ENCODE measurements around the gene GABRE.

The GABRE gene

DNA sequence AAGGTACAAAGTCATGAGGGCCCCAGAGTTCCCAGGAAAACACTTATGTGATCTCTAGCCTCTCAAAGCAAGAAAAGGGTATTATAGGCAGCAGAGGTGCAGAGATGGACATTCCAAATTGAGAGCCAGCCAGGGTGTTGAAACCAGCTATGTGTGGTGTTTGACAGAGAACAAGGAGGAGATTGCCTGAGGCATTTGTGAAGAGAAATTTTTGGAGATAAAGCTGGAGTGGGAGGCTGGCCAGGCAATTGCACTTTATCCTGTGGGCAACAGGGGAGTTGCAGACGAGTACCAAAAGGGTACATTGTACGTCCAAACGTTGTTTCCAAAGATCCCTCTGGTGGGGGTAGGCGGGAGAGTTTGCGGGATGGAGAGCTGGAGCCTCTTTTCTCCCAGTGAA is 2.5 kb upstream of the GABRE start:
- Histone ChIP-seq H3K9ac (ENCODE audit: low read length) (no peak overlapping the region), H3K9me3 (ENCODE audit: insufficient read depth, low read length) (no peaks in the 10 kb centered on the region), H3K4me3 (ENCODE audit: low read length) (no peak overlapping the region), H3K36me3 (replicated peaks; ENCODE audit: low read depth, low read length) (no peaks in the 10 kb centered on the region), H3K27ac (ENCODE audit: low read length) (no peak overlapping the region), H3K79me2 (ENCODE audit: low read length) (no peaks in the 10 kb centered on the region), H3K4me1 (ENCODE audit: low read length) (no peaks in the 10 kb centered on the region), H4K20me1 (ENCODE audit: insufficient read depth, low read length) (no peaks in the 10 kb centered on the region), H3K27me3 (ENCODE audit: low read depth, low read length) (no peaks in the 10 kb centered on the region), H2AFZ (ENCODE audit: low read depth, low read length) (no peak overlapping the region), H3K4me2 (ENCODE audit: low read length) (no peak overlapping the region)
- TF ChIP-seq EZH2phosphoT487 (IDR thresholded peaks at IDR 0.05; ENCODE audit: low read depth) (no peak), CTCF (IDR thresholded peaks at IDR 0.05; ENCODE audit: low read depth, low read length) (no peak)

- H3K4me1 ChIP-seq (ENCODE audit: low read length): no peaks in the 10 kb centered on the region
- no peak overlapping the region for H3K4me2 ChIP-seq (ENCODE audit: low read length)
Observed at GRCh38 chrX:151975736-151976275, 1.3 kb upstream of the GABRE start.

GRCh38 chrX:151975228-151975593 is 735 bp upstream of the GABRE start:
- Histone ChIP-seq H3K4me1 (ENCODE audit: low read length) (no peaks in the 10 kb centered on the region), H3K27me3 (ENCODE audit: low read depth, low read length) (no peaks in the 10 kb centered on the region), H3K4me3 (ENCODE audit: low read length) (no peak overlapping the region), H2AFZ (ENCODE audit: low read depth, low read length) (no peak overlapping the region), H3K9me3 (ENCODE audit: insufficient read depth, low read length) (no peaks in the 10 kb centered on the region), H3K4me2 (ENCODE audit: low read length) (no peak overlapping the region), H3K79me2 (ENCODE audit: low read length) (no peaks in the 10 kb centered on the region), H4K20me1 (ENCODE audit: insufficient read depth, low read length) (no peaks in the 10 kb centered on the region), H3K36me3 (replicated peaks; ENCODE audit: low read depth, low read length) (no peaks in the 10 kb centered on the region), H3K27ac (ENCODE audit: low read length) (no peak overlapping the region), H3K9ac (ENCODE audit: low read length) (no peak overlapping the region)
- no peak for TF ChIP-seq CTCF (IDR thresholded peaks at IDR 0.05; ENCODE audit: low read depth, low read length)
- no peak for TF ChIP-seq EZH2phosphoT487 (IDR thresholded peaks at IDR 0.05; ENCODE audit: low read depth)

More at GRCh38 chrX:151975736-151976275, 1.3 kb upstream of the GABRE start:
- H3K4me3 ChIP-seq (ENCODE audit: low read length): no peak overlapping the region
- TF ChIP-seq CTCF (IDR thresholded peaks at IDR 0.05; ENCODE audit: low read depth, low read length) (no peak), EZH2phosphoT487 (IDR thresholded peaks at IDR 0.05; ENCODE audit: low read depth) (no peak)
- H3K79me2 ChIP-seq (ENCODE audit: low read length): no peaks in the 10 kb centered on the region
- H3K9me3 ChIP-seq (ENCODE audit: insufficient read depth, low read length): no peaks in the 10 kb centered on the region
- H4K20me1 ChIP-seq (ENCODE audit: insufficient read depth, low read length): no peaks in the 10 kb centered on the region
- no peak overlapping the region for H2AFZ ChIP-seq (ENCODE audit: low read depth, low read length)
- H3K9ac ChIP-seq (ENCODE audit: low read length): no peak overlapping the region
- no peaks in the 10 kb centered on the region for H3K27me3 ChIP-seq (ENCODE audit: low read depth, low read length)
- H3K27ac ChIP-seq (ENCODE audit: low read length): no peak overlapping the region
- no peaks in the 10 kb centered on the region for H3K36me3 ChIP-seq (replicated peaks; ENCODE audit: low read depth, low read length)

DNA sequence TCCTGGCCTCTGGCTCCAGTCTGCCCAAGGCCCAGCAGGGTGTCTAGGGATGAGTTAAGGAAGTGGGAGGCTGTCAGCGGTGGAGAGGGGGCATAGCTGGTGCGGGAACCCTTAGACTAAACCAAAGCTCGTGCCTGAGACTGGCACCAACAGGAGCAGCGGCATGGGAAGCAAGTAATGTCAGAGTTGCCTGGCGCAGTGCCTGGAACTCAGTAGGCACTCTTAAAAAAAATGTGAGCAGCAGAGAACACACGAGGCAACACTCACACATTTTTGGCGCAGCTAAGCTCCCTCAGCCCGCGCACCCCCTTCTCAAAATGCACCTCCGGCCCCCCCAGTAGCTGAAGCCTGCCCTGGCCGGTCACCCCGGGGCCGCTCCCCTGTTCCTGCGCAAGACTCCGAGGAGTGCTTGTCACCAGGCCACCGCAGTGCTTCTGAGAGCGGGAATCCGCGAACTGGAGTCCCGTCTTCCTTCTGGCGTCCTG is 583 bp downstream of the GABRE start:
- H3K4me2 ChIP-seq (ENCODE audit: low read length): no peak overlapping the region

More for the DNA sequence above, 583 bp downstream of the GABRE start:
- no peaks in the 10 kb centered on the region for H3K9me3 ChIP-seq (ENCODE audit: insufficient read depth, low read length)
- TF ChIP-seq EZH2phosphoT487 (IDR thresholded peaks at IDR 0.05; ENCODE audit: low read depth) (no peak), CTCF (IDR thresholded peaks at IDR 0.05; ENCODE audit: low read depth, low read length) (no peak)
- H3K27me3 ChIP-seq (ENCODE audit: low read depth, low read length): no peaks in the 10 kb centered on the region
- no peaks in the 10 kb centered on the region for H3K79me2 ChIP-seq (ENCODE audit: low read length)
- no peak overlapping the region for H3K4me3 ChIP-seq (ENCODE audit: low read length)
- H3K9ac ChIP-seq (ENCODE audit: low read length): no peak overlapping the region
- H4K20me1 ChIP-seq (ENCODE audit: insufficient read depth, low read length): no peaks in the 10 kb centered on the region
- no peak overlapping the region for H2AFZ ChIP-seq (ENCODE audit: low read depth, low read length)
- no peak overlapping the region for H3K27ac ChIP-seq (ENCODE audit: low read length)
- H3K36me3 ChIP-seq (replicated peaks; ENCODE audit: low read depth, low read length): no peaks in the 10 kb centered on the region
- H3K4me1 ChIP-seq (ENCODE audit: low read length): no peaks in the 10 kb centered on the region

Data from OCI-LY3 (cell line).